HG03159 (cell line): ENCODE results near the gene CYREN.
"Not testable (repeated sequence)": the region's sequence is repeated elsewhere in the genome, so short reads cannot be mapped to it uniquely, and the experiment has no call there.

Source experiments
- ATAC-seq: cut with Tn5 transposase; IDR thresholded peaks from one replicate; pipeline ENCODE4 v1.9.1; 2021; ENCODE audit warnings: mild to moderate bottlenecking, moderate library complexity; ENCODE audit not compliant: unreplicated experiment

CYREN gene

DNA sequence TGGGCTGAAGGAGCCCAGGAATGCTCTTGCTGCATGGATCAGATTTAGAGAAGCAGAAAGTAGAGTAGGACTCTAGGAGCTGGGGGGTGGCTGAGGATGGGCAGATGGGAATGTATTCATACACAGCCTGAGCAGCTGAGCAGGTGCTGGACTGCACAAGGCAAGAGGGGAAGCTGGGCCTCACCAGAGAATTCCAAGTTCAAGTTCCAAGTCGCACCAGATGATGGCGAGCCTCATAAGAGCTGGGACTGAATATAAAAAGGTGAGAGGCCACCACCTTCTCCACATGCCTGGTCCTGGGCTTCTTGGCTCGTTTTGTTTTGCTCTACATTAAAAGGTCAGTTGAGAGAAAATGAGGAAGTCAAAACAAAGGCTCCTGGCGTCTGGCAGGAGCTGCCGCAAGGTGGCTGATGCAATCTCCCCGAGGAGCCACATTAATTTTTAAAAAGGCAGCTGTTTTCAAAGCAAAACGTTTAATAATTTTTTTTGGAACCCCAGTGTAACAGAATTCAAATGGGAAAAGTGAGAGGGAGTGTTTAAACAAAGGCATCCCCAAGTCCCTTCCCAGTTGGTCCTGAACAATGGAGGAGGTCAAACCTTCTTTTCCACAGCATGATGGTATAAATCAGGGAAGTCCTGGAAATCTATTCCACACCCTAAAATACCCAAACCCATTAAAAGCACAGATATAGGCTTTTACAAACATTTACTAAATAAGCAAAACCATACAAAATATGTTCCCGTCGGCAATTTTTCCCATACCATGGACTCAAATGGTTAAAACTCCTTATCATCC, 9.5 kb downstream of the CYREN start:
- ATAC-seq: no peak

DNA sequence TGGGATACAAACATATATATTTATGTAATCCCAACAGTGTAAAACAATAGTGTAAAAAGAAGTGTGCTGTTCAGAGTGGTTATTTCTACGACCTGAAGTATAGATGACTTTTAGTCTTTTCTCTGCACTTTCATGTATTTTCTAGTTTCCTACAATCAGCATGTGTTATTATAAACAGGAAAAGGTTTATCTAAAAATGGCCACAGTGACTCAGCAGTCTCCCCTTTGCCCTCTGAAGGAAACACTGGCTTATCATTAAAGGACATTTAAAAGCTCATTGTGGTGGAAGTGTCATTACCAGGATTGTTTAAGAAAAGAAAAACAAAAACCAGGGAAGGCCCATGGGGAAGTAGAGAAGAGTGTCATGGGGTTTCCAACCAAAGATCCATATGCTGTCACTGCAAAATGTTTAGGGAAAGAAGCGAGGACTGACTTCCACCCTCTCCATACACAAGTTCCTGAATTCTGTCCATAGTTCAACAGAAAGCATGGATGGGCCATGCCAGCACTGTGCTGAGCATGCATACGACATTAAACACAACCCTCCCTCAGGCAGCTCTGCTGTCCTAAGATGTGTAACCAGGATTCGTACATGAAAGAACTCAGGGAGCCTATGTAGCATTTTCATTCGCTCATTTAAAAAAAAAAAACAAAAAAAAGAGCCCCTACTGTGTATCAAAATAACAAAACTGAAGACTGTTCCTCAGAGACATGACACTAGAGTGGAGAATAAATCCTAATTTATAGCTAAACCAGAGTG, 10.2 kb downstream of the CYREN start:
- ATAC-seq: peak; percentile 38

DNA sequence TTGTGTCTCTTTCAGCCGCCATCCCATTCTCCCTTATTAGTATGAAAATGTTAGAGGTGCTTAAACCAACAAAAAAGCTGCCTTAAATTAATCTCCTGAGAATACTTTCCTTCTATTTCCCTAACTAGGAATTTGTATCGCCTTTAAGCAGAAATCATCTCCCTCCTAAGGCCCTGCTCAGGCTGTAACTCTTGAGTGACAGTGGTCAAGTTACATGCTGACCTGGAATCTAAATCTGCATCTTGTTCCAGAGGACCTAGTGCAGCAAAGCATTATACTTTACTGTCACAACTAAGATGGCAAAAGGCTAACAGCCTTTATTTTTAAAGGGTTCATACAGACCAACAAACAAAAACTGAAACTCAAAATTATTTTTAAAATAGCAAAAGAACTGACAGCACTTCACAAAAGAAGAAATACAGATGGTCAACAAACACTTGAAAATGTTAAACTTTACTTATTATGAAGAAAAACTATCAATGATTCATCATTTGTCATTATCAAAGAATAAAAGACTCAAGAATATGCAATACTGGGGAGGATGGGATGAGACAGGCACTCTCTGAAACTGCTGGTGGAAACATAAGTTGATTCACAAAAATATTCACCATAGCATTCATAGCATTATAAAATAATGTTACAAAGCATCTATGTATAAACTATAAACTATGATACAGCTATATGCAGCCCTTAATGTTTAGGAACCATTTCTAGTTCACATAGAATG, 11.0 kb downstream of the CYREN start:
- ATAC-seq: no peak

DNA sequence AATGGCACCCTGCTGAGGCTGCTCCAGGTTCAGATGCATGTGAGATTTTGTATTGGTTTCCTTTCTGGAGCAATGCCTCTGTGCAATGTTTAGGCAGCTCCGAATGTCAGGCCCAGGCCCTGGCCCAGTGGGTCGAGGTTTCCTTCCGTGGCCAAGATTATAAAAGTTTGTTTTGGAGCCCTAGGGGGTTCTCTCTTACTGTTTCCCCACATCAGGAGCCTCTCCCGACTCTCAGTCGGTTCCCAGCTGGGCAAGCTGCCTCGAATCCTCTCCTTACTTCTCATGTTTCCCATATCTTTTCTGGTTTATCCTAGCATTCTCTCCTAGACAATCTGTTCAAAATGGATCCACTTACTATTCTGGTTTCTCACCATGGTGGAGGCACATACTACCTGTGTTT, 11.6 kb downstream of the CYREN start:
- ATAC-seq: no peak

DNA sequence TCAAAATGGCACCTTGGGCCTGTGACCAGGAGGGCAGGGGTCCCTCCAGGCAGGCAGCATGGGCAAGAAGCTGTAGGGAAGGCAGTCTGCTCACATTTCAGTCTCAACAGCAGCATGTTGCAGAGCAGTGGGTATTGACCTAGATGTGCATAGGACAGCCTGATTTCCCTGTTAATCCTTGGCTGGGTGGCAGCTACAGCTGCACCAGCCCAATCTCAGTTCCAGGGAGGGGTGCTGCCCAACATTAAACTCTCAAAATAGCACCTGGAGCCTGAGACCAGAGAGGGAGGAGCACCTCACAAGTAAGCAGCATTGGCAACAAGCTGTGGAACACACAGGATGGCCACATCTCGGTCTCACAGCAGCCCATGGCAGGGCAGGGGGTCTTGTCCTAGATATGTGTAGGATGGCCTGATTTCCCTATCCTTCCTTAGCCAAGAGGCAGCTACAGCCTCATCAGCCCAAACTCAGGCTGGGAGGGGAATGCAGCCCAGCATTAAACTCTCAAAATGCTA, 12.3 kb downstream of the CYREN start:
- no peak for ATAC-seq

DNA sequence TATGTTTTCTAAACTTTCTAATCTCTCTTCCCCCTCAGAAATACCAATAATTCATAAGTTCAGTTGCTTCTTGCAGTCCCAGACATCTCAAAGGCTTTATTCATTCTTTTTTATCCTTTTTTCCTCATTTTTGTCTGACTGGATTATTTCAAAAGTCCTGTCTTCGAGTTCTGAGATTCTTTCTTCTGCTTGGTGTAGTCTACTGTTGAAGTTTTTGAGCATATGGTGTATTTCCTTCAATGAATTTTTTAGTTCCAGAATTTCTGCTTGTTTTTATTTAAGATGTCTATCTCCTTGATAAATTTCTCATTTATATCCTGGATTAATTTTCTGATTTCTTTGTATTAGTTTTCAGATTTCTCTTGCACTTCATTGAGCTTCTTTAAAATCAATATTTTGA, 14.2 kb downstream of the CYREN start:
- ATAC-seq: no peak

DNA sequence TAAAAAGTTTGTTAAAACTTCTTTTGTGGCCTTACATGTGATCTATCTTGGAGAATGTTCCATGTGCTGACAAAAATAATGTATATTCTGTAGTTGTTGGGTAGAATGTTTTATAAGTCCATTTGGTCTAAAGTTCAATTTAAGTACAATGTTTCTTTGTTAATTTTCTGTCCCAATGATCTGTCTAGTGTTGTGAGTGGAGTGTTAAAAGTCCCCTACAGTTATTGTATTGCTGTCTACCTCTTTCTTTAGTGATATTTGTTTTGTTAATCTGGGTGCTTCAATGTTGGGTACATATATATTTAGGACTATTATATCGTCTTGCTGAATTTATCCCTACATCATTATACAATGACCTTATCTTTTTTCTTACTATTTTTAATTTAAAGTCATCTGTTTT, 15.8 kb downstream of the CYREN start:
- ATAC-seq: no peak

DNA sequence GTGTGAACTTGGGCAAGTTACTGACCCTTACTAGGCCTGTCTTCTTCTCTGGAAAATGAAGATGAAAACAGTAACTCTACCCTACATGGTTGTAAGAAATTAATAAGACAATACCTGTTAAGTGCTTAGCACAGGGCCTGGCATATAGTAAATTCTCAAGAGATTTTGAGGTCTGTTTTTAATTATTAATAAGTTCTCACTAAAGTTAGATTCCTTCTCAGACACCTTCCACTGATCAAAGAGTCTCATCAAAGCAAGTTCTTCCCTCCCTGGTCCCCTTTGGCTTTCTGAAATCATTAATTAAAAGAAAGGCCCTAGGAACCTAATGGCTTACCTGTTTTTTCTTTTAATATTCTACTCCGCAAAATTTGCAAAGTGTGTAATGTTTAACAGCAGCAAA, 18.1 kb downstream of the CYREN start:
- no peak for ATAC-seq

DNA sequence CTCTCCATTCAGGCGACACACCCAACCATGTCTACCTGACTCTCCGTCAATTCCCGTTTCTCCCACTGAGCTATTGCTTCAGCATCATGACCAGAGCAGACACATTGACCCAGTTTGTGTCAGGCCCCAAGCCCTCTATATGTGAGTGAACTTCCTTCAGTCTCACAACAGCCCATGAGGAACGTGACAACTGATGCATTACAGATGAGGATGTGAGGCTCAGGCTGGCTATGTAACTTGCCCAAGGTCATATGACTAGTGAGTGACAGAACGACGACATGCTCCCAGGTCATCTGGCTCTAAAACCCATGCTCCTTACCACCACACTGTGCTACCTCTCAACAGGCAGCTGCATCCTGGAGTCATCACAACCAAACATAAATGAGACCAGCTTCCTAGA, 19.0 kb downstream of the CYREN start:
- no peak for ATAC-seq

DNA sequence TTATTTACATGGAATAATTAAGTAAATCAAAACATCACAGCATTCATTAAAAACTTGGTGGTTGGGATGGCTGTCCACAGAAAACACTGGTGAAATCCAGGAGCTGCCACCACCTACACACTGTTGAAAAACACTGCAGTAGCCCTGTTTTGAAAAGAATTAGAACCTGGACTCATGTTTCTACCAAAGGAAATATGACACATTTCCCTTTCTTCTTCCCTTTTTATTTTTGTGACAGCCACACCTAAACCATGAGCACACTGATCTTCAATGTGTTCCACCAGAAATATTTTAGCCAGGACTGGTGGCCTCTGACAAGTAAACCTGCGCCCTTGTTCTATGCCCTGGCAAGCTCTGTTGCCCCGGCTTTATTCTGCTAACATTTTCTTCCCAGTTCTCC, 19.4 kb downstream of the CYREN start:
- ATAC-seq: no peak

DNA sequence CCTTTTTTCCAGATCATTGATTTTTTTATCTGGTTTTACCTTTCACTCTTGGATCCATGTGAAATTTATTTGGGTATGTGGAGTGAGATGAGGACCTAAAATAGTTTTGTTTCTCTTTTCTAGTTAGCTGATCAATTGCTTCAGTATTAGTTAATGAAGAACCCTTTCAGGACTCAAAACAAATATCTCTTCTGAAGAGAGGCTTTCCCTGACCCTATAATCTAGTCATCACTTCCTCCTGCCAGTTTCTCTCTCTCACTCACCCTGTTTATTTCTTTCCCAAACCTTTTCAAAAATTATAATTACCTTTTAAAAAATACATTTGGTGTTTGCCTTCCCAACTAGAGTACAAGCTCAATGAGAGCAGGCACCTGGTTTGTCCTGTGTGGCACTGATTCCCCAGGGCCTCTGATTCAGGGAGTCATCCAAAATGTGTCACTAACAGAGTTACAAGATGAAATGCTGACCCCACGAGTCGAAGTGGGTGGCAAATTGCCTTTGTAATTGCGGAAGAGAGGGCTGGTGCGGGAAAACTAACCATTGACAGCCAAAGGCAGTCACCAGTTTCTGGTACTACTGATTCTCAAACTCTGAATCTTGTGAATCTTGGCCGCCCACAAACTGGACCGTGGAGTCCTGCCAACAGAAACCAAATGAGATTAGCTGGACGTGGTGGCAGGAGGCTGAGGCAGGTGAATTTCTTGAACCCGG, 20.3 kb downstream of the CYREN start:
- ATAC-seq: no peak

DNA sequence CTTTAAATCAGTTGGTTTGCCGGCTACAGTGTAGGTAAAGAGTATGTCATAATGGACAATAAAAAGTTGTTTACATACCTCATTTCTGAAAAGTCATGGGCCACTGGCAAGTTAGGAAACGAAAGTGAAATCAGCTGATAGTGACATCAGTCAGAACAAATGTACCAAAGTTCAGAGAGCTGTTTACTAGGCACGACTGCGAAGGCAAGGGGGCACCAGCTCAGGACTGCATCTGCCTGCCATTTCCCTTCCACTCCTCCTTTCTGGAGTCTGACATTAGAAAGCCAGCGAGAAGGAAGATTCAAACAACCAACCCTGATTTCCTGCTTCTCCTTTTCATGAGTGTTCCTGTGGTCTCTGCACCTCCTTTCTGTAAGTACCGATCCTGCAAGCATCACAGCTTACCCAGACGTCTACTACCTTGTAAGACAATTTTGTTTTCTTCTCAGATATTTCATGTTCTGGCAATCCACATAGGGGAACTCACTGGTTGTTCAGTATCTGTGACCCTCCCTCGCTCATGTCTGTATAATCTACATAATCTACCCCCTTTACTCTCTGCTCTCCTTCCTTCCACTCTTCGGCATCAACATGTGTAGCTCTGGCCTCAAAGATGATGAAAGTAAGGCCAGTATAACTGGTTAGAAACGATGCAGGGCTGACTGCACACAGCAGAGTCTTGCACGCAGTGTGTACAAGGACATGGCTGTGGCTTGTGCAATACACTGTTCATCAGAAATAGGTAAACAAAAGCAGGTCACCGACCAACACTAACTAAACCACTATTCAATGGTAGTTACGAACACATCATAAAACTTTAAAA, 22.4 kb downstream of the CYREN start, which contains the start of gene TMEM140:
TMEM140 (plus strand) TSS at position 174 of the 823 bp plus-strand sequence. CDS start 16,370 bp downstream, outside the sequence.
- ATAC-seq: peak; percentile 70

DNA sequence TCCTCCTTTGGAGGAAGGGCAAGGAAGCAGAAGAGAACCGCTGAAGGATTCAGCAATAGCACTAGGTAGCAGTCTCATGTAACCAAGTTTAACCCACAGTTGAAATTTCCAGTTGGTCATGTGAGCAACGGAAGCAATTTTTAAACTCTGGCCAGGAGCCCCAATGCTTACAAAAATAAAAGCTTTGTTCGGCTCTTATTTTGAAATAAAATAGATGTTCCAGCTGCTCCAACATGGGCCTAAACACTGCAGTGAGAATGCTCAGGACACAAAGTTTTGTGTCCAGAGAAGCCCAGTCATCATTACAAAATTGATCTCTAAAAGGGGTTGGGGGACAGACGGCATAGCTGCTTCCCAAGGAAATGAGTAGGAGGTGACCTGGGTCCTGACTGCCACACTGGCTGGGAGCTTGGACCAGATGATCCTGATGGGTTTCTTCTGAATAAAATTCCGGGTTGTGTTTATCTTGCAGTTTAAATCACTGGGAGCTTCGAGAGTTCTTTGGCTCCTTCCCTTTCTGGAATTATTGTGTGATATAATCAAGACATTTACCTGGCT, 23.1 kb downstream of the CYREN start:
- peak; percentile 22 for ATAC-seq

DNA sequence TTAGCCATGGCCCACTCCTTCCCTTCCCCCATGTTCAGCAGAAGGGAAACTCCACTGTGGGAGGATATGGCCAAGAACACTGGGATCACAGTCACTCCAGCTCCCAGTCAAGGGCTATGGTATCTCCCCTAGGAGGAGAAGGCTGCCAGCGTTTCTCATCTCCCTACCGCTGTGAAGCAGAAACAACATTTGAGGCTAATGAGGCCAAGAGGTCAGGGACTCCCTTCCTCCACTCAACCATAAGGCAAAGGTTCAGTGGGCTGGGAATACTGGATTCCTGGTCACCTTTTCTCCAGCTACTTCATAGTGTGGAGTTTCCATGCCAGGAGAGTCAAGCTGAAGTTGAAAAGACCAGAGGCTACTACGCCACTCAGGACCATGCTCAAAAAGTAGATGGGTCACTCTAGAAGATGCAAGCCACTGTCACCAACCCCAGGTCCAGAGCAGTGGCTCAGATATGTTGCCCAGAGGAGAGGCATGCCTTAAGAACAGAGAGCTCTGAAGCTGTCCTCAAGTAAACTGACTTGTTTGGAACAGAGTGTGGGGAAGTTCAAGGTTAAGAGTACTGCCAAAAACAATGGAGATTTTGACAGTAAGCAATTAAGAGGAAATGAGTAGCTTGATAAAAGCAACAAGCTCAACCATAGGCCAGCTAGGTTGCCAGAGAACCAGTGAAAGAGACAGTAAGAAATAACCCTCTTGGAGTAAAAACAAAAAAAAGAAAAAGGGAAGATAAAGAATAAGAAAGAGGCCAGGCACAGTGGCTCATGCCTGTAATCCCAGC, 26.4 kb downstream of the CYREN start:
- ATAC-seq: no peak

DNA sequence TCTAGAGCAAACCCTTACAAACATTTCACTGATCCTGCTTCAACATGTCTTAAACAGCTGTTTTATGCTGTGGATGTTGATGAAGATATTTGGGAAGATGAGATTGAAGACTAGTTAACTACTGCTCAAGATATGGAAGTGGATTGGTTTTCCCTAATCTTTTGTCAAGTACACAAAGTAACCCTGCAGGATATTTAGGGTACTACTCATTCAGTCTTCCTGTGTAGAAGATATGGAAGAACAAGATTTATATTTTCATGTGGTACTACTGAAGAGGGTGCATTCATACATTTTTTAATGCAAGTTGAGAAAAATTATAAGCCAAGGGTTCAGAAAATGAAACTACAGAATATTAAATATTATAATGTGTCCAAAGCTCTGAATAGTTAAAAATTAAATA, 40.9 kb downstream of the CYREN start:
- no peak for ATAC-seq

DNA sequence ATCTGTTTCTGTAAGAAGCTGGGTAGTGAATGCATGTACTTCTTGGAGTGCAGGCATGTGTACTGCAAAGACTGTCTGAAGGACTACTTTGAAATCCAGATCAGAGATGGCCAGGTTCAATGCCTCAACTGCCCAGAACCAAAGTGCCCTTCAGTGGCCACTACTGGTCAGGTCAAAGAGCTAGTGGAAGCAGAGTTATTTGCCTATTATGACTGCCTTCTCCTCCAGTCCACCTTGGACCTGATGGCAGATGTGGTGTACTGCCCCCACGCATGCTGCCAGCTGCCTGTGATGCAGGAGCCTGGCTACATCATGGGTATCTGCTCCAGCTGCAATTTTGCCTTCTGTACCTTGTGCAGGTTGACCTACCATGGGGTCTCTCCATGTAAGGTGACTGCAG, 41.6 kb downstream of the CYREN start:
- no peak for ATAC-seq

DNA sequence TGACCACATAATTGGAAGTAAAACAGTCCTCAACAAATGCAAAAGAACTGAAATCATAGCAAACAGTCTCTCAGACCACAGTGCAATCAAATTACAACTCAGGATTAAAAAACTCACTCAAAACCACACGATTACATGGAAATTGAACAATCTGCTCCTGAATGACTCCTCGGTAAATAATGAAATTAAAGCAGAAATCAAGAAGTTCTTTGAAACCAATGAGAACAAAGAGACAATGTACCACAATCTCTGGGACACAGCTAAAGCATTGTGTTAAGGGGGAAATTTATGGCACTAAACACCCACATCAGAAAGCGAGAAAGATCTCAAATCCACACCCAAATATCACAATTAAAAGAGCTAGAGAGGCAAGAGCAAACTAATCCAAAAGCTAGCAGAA, 45.9 kb downstream of the CYREN start:
- not testable (repeated sequence) for ATAC-seq

DNA sequence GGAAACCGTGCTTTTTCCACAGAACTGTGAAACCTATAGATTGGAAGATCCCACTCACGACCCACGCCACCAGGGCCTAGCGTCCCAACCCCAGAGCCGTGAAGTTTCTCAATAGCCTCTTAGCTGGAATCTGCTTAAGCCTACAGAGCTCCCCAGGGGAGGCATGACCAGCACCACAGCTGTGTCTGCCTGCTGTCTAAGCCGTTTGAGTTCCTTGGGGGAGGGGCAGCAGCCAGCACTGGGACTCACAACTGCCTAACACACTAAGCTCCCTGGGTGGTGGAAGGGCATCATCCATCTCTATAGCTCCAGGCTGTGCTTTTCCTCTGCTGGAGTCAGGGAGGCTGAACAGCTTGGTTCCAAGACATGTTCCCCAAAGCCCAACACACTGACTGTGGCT, 48.6 kb downstream of the CYREN start:
- ATAC-seq: no peak

DNA sequence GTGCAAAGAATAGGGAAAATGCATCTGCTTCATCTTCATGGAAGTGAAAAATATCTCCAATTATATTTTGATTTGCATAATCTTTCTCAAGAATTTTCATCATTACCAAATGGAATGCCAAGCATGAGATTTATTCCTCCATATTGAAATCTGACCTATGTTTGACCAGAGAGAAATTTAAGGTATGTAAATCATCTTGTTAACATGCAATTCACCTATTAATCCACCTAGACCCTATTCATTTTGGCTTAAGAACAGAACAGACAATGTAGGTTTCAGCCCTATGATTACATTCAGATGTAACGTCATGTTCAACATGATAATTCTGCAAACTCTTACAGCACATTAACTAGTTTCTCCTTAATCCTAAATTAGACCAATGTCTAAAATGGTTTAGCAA, 53.4 kb downstream of the CYREN start:
- ATAC-seq: no peak
